Measurements from ENCODE around the gene PIAS3. TPM values are rescaled to one million over a fixed set of nuclear protein-coding genes. Genes with fewer than 3 reads are reported as not detected.
A peak's percentile ranks its signal among the peaks of the same experiment; 100 is the strongest.

The PIAS3 gene
- total and polyA plus RNA-seq, 10 of the 15 experiments (the other 5 are each of a cell fraction or from before 2014, with no cell fraction given): 0.85 to 14.9 (median 10.6) TPM

DNA sequence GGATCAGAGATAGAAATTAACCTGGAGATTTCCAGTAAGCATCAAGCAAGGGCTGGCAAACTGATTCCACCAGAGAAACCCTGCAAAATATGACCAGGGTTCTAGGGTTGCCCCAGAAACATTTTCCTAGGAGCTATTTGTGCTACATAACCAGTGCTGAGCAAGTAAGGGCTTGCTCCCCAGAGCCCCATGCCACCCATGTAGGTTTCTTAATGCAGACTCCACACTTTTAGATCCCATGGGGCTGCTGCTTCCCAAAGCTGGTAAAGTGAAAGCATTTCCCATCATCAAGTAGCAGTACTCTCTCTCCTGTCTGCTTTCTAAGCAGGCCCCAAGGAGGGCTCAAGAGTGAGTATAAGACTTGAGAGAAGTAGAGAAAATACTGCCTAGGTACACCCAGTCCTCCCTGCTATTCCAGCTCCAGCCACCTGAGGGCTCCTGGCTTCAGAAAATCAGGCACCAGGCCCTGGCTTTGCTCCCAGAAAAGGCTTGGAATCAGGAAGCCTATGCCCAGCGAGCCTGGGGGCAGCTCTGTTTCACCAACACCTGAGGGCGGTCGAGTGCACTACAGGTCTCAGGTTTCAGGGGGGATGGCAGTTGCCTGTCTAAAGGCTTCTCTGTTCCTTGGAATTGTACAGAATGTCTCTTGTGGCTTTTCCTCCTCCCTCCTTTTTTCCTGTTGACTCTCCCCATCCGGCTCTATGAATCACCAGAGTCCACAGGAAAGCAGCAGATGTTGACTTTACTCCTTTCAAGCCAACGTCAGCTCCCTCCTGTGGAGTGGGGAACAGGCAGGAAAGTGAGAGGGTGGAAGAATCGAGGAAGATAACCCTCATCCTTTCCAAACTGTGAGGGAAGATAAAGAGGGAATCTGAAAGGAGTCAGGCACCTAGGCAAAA lies 33.0 kb upstream of the PIAS3 start (continued):
- TF ChIP-seq EED (IDR thresholded peaks at IDR 0.05; ENCODE audit: low read depth) (peak; percentile 74), ATF7 (IDR thresholded peaks at IDR 0.05; ENCODE audit: low read depth) (no peak), NFYB (IDR thresholded peaks at IDR 0.05; ENCODE audit: insufficient read depth, low read depth, low read length) (no peak), ZNF207 (IDR thresholded peaks at IDR 0.05; ENCODE audit: borderline replicate concordance) (no peak), CTCF (IDR thresholded peaks at IDR 0.05 in 2 of 3, conservative IDR thresholded peaks at IDR 0.05 in 1 of 3; ENCODE audit: control insufficient read depth in 2 of 3, extremely low read depth in 1 of 3, insufficient read depth in 1 of 3, low read depth in 3 of 3, low read length in 3 of 3) (peak; percentile 89 to 90 (median 90)), KAT2A (conservative IDR thresholded peaks at IDR 0.05; ENCODE audit: control insufficient read depth, low read depth, low read length) (no peak), IKZF1 (conservative IDR thresholded peaks at IDR 0.05) (peak; percentile 82), SMC3 (IDR thresholded peaks at IDR 0.05; ENCODE audit: borderline replicate concordance, low read length) (peak; percentile 86), YY1 (IDR thresholded peaks at IDR 0.05; ENCODE audit: low read depth, low read length) (0 out of 2 replicates have a peak, but pooled peaks have one; percentile 34), CBX5 (IDR thresholded peaks at IDR 0.05; ENCODE audit: low read depth) (no peak), ESRRA (IDR thresholded peaks at IDR 0.05; ENCODE audit: low read length) (no peak)
- TF ChIP-seq, protein P1, sequence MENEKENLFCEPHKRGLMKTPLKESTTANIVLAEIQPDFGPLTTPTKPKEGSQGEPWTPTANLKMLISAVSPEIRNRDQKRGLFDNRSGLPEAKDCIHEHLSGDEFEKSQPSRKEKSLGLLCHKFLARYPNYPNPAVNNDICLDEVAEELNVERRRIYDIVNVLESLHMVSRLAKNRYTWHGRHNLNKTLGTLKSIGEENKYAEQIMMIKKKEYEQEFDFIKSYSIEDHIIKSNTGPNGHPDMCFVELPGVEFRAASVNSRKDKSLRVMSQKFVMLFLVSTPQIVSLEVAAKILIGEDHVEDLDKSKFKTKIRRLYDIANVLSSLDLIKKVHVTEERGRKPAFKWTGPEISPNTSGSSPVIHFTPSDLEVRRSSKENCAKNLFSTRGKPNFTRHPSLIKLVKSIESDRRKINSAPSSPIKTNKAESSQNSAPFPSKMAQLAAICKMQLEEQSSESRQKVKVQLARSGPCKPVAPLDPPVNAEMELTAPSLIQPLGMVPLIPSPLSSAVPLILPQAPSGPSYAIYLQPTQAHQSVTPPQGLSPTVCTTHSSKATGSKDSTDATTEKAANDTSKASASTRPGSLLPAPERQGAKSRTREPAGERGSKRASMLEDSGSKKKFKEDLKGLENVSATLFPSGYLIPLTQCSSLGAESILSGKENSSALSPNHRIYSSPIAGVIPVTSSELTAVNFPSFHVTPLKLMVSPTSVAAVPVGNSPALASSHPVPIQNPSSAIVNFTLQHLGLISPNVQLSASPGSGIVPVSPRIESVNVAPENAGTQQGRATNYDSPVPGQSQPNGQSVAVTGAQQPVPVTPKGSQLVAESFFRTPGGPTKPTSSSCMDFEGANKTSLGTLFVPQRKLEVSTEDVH (IDR thresholded peaks at IDR 0.05; ENCODE audit: low read depth, partially characterized antibody): no peak
